ENCODE measurements around the gene GNAO1.

DNA sequence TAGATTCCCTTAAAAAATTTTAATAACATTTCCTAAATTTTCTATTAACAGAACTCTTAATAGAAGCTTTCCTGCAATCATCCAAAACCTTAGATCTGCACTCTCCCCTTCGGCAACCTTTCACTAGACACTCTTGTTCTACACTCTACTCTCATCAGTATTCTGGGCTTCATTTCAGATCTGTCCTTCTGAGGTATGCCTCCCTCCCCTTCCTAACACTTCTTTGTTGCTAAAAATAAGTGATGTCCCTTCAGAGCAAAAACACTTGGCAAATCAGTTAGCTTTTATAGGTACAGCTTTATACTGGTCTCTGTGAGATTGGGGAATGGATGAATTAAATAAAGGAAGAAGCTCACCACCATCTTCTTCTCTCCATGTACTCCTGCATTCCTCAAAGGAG is 28.2 kb upstream of the GNAO1 start:
- TF ChIP-seq, protein P1, sequence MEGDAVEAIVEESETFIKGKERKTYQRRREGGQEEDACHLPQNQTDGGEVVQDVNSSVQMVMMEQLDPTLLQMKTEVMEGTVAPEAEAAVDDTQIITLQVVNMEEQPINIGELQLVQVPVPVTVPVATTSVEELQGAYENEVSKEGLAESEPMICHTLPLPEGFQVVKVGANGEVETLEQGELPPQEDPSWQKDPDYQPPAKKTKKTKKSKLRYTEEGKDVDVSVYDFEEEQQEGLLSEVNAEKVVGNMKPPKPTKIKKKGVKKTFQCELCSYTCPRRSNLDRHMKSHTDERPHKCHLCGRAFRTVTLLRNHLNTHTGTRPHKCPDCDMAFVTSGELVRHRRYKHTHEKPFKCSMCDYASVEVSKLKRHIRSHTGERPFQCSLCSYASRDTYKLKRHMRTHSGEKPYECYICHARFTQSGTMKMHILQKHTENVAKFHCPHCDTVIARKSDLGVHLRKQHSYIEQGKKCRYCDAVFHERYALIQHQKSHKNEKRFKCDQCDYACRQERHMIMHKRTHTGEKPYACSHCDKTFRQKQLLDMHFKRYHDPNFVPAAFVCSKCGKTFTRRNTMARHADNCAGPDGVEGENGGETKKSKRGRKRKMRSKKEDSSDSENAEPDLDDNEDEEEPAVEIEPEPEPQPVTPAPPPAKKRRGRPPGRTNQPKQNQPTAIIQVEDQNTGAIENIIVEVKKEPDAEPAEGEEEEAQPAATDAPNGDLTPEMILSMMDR (CRISPR knock-in tag; IDR thresholded peaks at IDR 0.05) = no peak
- TF ChIP-seq CENPT (CRISPR knock-in tag; IDR thresholded peaks at IDR 0.05; ENCODE audit: low read depth) = no peak
- no peak for TF ChIP-seq ZNF24 (IDR thresholded peaks at IDR 0.05)
- TF ChIP-seq FOXM1 (CRISPR knock-in tag; IDR thresholded peaks at IDR 0.05) = no peak
- no peak for TF ChIP-seq SMARCC2 (IDR thresholded peaks at IDR 0.05)
- TF ChIP-seq, protein P2, sequence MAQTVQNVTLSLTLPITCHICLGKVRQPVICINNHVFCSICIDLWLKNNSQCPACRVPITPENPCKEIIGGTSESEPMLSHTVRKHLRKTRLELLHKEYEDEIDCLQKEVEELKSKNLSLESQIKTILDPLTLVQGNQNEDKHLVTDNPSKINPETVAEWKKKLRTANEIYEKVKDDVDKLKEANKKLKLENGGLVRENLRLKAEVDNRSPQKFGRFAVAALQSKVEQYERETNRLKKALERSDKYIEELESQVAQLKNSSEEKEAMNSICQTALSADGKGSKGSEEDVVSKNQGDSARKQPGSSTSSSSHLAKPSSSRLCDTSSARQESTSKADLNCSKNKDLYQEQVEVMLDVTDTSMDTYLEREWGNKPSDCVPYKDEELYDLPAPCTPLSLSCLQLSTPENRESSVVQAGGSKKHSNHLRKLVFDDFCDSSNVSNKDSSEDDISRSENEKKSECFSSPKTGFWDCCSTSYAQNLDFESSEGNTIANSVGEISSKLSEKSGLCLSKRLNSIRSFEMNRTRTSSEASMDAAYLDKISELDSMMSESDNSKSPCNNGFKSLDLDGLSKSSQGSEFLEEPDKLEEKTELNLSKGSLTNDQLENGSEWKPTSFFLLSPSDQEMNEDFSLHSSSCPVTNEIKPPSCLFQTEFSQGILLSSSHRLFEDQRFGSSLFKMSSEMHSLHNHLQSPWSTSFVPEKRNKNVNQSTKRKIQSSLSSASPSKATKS (CRISPR knock-in tag; IDR thresholded peaks at IDR 0.05) = no peak
- TF ChIP-seq, protein P3, sequence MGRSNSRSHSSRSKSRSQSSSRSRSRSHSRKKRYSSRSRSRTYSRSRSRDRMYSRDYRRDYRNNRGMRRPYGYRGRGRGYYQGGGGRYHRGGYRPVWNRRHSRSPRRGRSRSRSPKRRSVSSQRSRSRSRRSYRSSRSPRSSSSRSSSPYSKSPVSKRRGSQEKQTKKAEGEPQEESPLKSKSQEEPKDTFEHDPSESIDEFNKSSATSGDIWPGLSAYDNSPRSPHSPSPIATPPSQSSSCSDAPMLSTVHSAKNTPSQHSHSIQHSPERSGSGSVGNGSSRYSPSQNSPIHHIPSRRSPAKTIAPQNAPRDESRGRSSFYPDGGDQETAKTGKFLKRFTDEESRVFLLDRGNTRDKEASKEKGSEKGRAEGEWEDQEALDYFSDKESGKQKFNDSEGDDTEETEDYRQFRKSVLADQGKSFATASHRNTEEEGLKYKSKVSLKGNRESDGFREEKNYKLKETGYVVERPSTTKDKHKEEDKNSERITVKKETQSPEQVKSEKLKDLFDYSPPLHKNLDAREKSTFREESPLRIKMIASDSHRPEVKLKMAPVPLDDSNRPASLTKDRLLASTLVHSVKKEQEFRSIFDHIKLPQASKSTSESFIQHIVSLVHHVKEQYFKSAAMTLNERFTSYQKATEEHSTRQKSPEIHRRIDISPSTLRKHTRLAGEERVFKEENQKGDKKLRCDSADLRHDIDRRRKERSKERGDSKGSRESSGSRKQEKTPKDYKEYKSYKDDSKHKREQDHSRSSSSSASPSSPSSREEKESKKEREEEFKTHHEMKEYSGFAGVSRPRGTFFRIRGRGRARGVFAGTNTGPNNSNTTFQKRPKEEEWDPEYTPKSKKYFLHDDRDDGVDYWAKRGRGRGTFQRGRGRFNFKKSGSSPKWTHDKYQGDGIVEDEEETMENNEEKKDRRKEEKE (IDR thresholded peaks at IDR 0.05) = no peak
- TF ChIP-seq, protein P4, sequence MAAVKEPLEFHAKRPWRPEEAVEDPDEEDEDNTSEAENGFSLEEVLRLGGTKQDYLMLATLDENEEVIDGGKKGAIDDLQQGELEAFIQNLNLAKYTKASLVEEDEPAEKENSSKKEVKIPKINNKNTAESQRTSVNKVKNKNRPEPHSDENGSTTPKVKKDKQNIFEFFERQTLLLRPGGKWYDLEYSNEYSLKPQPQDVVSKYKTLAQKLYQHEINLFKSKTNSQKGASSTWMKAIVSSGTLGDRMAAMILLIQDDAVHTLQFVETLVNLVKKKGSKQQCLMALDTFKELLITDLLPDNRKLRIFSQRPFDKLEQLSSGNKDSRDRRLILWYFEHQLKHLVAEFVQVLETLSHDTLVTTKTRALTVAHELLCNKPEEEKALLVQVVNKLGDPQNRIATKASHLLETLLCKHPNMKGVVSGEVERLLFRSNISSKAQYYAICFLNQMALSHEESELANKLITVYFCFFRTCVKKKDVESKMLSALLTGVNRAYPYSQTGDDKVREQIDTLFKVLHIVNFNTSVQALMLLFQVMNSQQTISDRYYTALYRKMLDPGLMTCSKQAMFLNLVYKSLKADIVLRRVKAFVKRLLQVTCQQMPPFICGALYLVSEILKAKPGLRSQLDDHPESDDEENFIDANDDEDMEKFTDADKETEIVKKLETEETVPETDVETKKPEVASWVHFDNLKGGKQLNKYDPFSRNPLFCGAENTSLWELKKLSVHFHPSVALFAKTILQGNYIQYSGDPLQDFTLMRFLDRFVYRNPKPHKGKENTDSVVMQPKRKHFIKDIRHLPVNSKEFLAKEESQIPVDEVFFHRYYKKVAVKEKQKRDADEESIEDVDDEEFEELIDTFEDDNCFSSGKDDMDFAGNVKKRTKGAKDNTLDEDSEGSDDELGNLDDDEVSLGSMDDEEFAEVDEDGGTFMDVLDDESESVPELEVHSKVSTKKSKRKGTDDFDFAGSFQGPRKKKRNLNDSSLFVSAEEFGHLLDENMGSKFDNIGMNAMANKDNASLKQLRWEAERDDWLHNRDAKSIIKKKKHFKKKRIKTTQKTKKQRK (IDR thresholded peaks at IDR 0.05; ENCODE audit: low read length) = no peak

All from HepG2 (cell line).